OCI-LY3 (cell line): ENCODE data around the gene GKN1.

ENCODE experiments used
- H2AFZ ChIP-seq: fragments of 200-600, 300-600 bp; shearing (Covaris generic); 2 replicates; pipeline ENCODE4 v1.6.0; 2014; ENCODE audit warnings: antibody characterized with exemption, low read depth, low read length
- H3K27ac ChIP-seq: fragments of 200-600, 300-600 bp; sonication (generic); 2 replicates; pipeline ENCODE4 v1.5.1; 2014; ENCODE audit warnings: mild to moderate bottlenecking, low read length, moderate library complexity, mixed read lengths
- H3K27me3 ChIP-seq: fragments of 200-600, 300-600 bp; sonication (generic); 2 replicates; pipeline ENCODE4 v1.6.1; 2014; ENCODE audit warnings: low read depth, low read length, mixed read lengths
- H3K36me3 ChIP-seq: fragments of 200-600, 300-600 bp; sonication (generic); replicated peaks from 2 replicates; pipeline ENCODE3; 2014; ENCODE audit warnings: low read depth, low read length, mixed read lengths
- H3K4me1 ChIP-seq: fragments of 300-600, 200-600 bp; sonication (generic); 2 replicates; pipeline ENCODE4 v1.6.1; 2014; ENCODE audit warnings: low read length, mixed read lengths
- H3K4me2 ChIP-seq: fragments of 200-600, 300-600 bp; sonication (generic); 2 replicates; pipeline ENCODE4 v1.6.1; 2014; ENCODE audit warnings: low read length, mixed read lengths
- H3K4me3 ChIP-seq: fragments of 300-600, 200-600 bp; sonication (generic); 2 replicates; pipeline ENCODE4 v1.5.1; 2014; ENCODE audit warnings: antibody characterized with exemption, mild to moderate bottlenecking, low read length, moderate library complexity
- H3K79me2 ChIP-seq: fragments of 300-600, 200-600 bp; shearing (Covaris generic); 2 replicates; pipeline ENCODE4 v1.6.1; 2014; ENCODE audit warnings: mild to moderate bottlenecking, low read length, mixed read lengths
- H3K9ac ChIP-seq: fragments of 300-600, 200-600 bp; shearing (Covaris generic); 2 replicates; pipeline ENCODE4 v1.6.0; 2014; ENCODE audit warnings: mild to moderate bottlenecking, low read length, moderate library complexity
- H3K9me3 ChIP-seq: fragments of 200-600, 300-600 bp; shearing (Covaris generic); 2 replicates; pipeline ENCODE4 v1.6.1; 2014; ENCODE audit warnings: low read length, mixed read lengths; ENCODE audit not compliant: insufficient read depth
- H4K20me1 ChIP-seq: fragments of 200-600, 300-600 bp; sonication (generic); 2 replicates; pipeline ENCODE4 v1.6.1; 2016; ENCODE audit warnings: low read length, mixed read lengths; ENCODE audit not compliant: insufficient read depth
- CTCF ChIP-seq: fragments of 200-600, 300-600 bp; sonication (generic); IDR thresholded peaks from 2 replicates; pipeline ENCODE4 v1.5.1; 2014; ENCODE audit warnings: antibody characterized with exemption, low read length, low read depth
- EZH2phosphoT487 ChIP-seq: fragments of 200-600 bp; shearing (Covaris generic); IDR thresholded peaks from 2 replicates; pipeline ENCODE4 v1.6.1; 2018; ENCODE audit warnings: antibody characterized with exemption, mixed run types, low read depth

Gene GKN1

GRCh38 chr2:68959001-68959400, 15.4 kb upstream of the GKN1 start:
- TF ChIP-seq EZH2phosphoT487 (no peak), CTCF (no peak)
- H3K9ac ChIP-seq: no peak overlapping the region
- H3K4me2 ChIP-seq: no peak overlapping the region
- H3K36me3 ChIP-seq: no peaks in the 10 kb centered on the region
- no peaks in the 10 kb centered on the region for H3K4me1 ChIP-seq
- H3K27me3 ChIP-seq: peaks cover 6% of the 10 kb centered on the region; the same call in 1 of the 2 replicates
- H4K20me1 ChIP-seq: no peaks in the 10 kb centered on the region
- no peaks in the 10 kb centered on the region for H3K79me2 ChIP-seq
- no peak overlapping the region for H3K27ac ChIP-seq
- no peak overlapping the region for H2AFZ ChIP-seq
- H3K9me3 ChIP-seq: no peaks in the 10 kb centered on the region
- no peak overlapping the region for H3K4me3 ChIP-seq

GRCh38 chr2:68961380-68961779, 13.1 kb upstream of the GKN1 start:
- Histone ChIP-seq H3K4me2 (no peak overlapping the region), H4K20me1 (no peaks in the 10 kb centered on the region), H3K27me3 (peaks cover 7% of the 10 kb centered on the region), H3K79me2 (no peaks in the 10 kb centered on the region), H3K4me1 (no peaks in the 10 kb centered on the region), H2AFZ (no peak overlapping the region), H3K9me3 (no peaks in the 10 kb centered on the region), H3K27ac (no peak overlapping the region), H3K9ac (no peak overlapping the region), H3K36me3 (no peaks in the 10 kb centered on the region), H3K4me3 (no peak overlapping the region)
- no peak for TF ChIP-seq CTCF
- TF ChIP-seq EZH2phosphoT487: no peak

- TF ChIP-seq EZH2phosphoT487 (no peak), CTCF (no peak)
- Histone ChIP-seq H3K79me2 (no peaks in the 10 kb centered on the region), H4K20me1 (no peaks in the 10 kb centered on the region), H3K9ac (no peak overlapping the region), H3K27me3 (peaks cover 10% of the 10 kb centered on the region), H3K36me3 (no peaks in the 10 kb centered on the region), H3K9me3 (no peaks in the 10 kb centered on the region), H2AFZ (no peak overlapping the region), H3K27ac (no peak overlapping the region), H3K4me2 (no peak overlapping the region), H3K4me1 (no peaks in the 10 kb centered on the region), H3K4me3 (no peak overlapping the region)
These were observed 10.2 kb upstream of the GKN1 start for GRCh38 chr2:68964282-68964681.

- H3K4me1 ChIP-seq: no peaks in the 10 kb centered on the region
- peaks cover 10% of the 10 kb centered on the region for H3K27me3 ChIP-seq
- no peaks in the 10 kb centered on the region for H4K20me1 ChIP-seq
- no peak overlapping the region for H3K27ac ChIP-seq
- H3K9ac ChIP-seq: no peak overlapping the region
- no peaks in the 10 kb centered on the region for H3K36me3 ChIP-seq
- H3K4me2 ChIP-seq: no peak overlapping the region
- no peak overlapping the region for H2AFZ ChIP-seq
- no peak for TF ChIP-seq CTCF
- TF ChIP-seq EZH2phosphoT487: no peak
- no peaks in the 10 kb centered on the region for H3K79me2 ChIP-seq
- no peaks in the 10 kb centered on the region for H3K9me3 ChIP-seq
- H3K4me3 ChIP-seq: no peak overlapping the region
These were observed 6.2 kb upstream of the GKN1 start for GRCh38 chr2:68968221-68968620.
